DOHH2 (cell line): ENCODE measurements around the gene MBLAC1.

Experiments
- EZH2phosphoT487 ChIP-seq: fragments of 200-600 bp; sonication (generic); IDR thresholded peaks from 2 replicates; pipeline ENCODE4 v1.6.1; 2017; ENCODE audit warnings: borderline replicate concordance, mild to moderate bottlenecking, antibody characterized with exemption, low read length, moderate library complexity, mixed read lengths
- TF ChIP-seq, protein P1 (sequence below): fragments of 200-600 bp; sonication (generic); IDR thresholded peaks from one replicate; pipeline ENCODE4 v1.5.1; 2014; ENCODE audit warnings: antibody characterized with exemption, mild to moderate bottlenecking, low read depth, low read length; ENCODE audit not compliant: poor library complexity, severe bottlenecking

DNA sequence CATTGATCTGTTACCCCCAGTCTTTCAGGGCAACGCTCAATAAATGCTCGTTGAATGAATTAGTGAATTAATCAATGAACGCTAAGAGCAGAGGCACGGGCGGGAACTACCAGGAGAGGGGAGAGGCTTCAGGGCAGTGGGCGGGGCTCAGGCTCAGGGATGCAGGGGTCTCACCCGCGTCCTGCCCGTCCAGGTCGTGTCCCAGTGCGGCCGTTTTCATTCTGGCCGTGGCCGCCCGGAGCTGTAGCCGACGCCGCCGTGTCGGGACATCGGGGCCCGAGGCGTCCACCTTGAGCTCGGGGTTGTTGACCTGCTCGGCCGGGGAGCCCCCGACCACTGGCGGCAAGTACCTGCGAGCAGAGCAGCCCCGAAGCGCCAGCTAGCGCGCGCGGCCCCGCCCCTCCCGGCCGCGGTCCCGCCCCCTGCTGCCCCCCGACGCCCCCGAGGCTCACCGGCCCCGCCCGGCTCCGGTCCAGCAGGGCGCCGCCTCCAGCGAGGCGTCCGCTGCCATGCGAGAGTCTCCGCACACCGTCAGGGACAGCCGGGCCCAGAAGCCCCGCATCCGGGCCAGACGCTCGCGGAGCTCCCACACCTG, 44.4 kb downstream of the MBLAC1 start:
- TF ChIP-seq, protein P1, sequence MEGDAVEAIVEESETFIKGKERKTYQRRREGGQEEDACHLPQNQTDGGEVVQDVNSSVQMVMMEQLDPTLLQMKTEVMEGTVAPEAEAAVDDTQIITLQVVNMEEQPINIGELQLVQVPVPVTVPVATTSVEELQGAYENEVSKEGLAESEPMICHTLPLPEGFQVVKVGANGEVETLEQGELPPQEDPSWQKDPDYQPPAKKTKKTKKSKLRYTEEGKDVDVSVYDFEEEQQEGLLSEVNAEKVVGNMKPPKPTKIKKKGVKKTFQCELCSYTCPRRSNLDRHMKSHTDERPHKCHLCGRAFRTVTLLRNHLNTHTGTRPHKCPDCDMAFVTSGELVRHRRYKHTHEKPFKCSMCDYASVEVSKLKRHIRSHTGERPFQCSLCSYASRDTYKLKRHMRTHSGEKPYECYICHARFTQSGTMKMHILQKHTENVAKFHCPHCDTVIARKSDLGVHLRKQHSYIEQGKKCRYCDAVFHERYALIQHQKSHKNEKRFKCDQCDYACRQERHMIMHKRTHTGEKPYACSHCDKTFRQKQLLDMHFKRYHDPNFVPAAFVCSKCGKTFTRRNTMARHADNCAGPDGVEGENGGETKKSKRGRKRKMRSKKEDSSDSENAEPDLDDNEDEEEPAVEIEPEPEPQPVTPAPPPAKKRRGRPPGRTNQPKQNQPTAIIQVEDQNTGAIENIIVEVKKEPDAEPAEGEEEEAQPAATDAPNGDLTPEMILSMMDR = no peak
- no peak for TF ChIP-seq EZH2phosphoT487
